K562 (cell line): ENCODE measurements around the gene GNAI2.

Source experiments
- ZNF140 ChIP-seq: fragments of 250-450 bp; sonication (Bioruptor Pico); IDR thresholded peaks from 2 replicates; pipeline ENCODE4 v1.8.0; 2021; ENCODE audit warnings: moderate library complexity, mild to moderate bottlenecking, inconsistent platforms
- ZNF780A ChIP-seq: fragments of 250-450 bp; sonication (Bioruptor Pico); IDR thresholded peaks from 2 replicates; pipeline ENCODE4 v1.5.0; 2021; ENCODE audit warnings: mild to moderate bottlenecking
- TF ChIP-seq, protein P1 (sequence below): fragments of 450-650 bp; formaldehyde crosslinking; IDR thresholded peaks from 2 replicates; pipeline ENCODE4 v1.4.0; 2022; ENCODE audit warnings: missing genetic modification characterization
- TF ChIP-seq, protein P2 (sequence below): sonication (generic); formaldehyde crosslinking; IDR thresholded peaks from 2 replicates; pipeline ENCODE4 v1.8.0; 2022; ENCODE audit warnings: mild to moderate bottlenecking, missing genetic modification reagents, borderline replicate concordance
- TF ChIP-seq, protein P3 (sequence below): fragments of 250-450 bp; sonication (Bioruptor Pico); IDR thresholded peaks from 2 replicates; pipeline ENCODE4 v1.8.0; 2022; ENCODE audit warnings: inconsistent platforms

DNA sequence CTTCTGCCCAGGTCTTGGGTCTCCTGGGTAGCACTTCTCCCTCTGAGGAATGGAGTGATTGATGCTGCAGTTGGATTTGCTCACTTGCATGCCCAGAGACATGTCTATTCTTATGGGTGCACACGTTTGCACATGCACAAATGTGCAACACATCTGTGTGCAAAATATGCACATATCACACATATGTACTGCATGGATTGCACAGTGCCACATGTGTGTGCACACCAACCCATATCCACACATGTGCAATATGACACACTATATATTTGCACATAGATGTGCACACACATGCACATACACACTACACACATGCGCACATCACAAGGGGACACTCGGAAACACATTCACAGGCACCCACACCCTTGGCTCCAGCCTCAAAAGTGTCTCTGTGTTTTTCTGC lies 32.3 kb downstream of the GNAI2 start:
- TF ChIP-seq, protein P1, sequence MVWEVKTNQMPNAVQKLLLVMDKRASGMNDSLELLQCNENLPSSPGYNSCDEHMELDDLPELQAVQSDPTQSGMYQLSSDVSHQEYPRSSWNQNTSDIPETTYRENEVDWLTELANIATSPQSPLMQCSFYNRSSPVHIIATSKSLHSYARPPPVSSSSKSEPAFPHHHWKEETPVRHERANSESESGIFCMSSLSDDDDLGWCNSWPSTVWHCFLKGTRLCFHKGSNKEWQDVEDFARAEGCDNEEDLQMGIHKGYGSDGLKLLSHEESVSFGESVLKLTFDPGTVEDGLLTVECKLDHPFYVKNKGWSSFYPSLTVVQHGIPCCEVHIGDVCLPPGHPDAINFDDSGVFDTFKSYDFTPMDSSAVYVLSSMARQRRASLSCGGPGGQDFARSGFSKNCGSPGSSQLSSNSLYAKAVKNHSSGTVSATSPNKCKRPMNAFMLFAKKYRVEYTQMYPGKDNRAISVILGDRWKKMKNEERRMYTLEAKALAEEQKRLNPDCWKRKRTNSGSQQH (CRISPR knock-in tag), result no peak
- TF ChIP-seq, protein P2, sequence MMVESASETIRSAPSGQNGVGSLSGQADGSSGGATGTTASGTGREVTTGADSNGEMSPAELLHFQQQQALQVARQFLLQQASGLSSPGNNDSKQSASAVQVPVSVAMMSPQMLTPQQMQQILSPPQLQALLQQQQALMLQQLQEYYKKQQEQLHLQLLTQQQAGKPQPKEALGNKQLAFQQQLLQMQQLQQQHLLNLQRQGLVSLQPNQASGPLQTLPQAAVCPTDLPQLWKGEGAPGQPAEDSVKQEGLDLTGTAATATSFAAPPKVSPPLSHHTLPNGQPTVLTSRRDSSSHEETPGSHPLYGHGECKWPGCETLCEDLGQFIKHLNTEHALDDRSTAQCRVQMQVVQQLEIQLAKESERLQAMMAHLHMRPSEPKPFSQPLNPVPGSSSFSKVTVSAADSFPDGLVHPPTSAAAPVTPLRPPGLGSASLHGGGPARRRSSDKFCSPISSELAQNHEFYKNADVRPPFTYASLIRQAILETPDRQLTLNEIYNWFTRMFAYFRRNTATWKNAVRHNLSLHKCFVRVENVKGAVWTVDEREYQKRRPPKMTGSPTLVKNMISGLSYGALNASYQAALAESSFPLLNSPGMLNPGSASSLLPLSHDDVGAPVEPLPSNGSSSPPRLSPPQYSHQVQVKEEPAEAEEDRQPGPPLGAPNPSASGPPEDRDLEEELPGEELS, result no peak
- TF ChIP-seq, protein P3, sequence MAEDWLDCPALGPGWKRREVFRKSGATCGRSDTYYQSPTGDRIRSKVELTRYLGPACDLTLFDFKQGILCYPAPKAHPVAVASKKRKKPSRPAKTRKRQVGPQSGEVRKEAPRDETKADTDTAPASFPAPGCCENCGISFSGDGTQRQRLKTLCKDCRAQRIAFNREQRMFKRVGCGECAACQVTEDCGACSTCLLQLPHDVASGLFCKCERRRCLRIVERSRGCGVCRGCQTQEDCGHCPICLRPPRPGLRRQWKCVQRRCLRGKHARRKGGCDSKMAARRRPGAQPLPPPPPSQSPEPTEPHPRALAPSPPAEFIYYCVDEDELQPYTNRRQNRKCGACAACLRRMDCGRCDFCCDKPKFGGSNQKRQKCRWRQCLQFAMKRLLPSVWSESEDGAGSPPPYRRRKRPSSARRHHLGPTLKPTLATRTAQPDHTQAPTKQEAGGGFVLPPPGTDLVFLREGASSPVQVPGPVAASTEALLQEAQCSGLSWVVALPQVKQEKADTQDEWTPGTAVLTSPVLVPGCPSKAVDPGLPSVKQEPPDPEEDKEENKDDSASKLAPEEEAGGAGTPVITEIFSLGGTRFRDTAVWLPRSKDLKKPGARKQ (CRISPR knock-in tag), result no peak
- TF ChIP-seq ZNF140 (CRISPR knock-in tag) (no peak), ZNF780A (CRISPR knock-in tag) (no peak)
